ENCODE data around the gene SLC10A3. TPM values are rescaled to one million over a fixed set of nuclear protein-coding genes. Genes with fewer than 3 reads are reported as not detected.

The SLC10A3 gene
- total RNA-seq, 8 experiments from 2014 or later = 5.2 to 20.3 (median 9.8) TPM

GRCh38 chrX:154463611-154464220 lies 26.7 kb downstream of the SLC10A3 start:
- no peak for ATAC-seq (replicated peaks in 6 of 8)
- no peak overlapping the region for H3K27ac ChIP-seq
- in situ Hi-C loops (cut with MboI; ENCODE audit: low pct_unique_long_range_greater_than_20kb in 2 of 9, low sequenced_read_pairs in 9 of 9, unreplicated experiment in 9 of 9) = no loop called here
- 90% methylated on average over 6 of the region's 36 CpGs; no CpG with 5 or more reads in 9 of the 10 experiments for WGBS, 10 experiments
- peaks cover 7% of the 10 kb centered on the region in 2 donors for H3K4me1 ChIP-seq (replicated peaks in 1 of 2)
- no peak overlapping the region for H3K4me3 ChIP-seq

GRCh38 chrX:154462396-154462795 lies 28.0 kb downstream of the SLC10A3 start:
- no CpG with 5 or more reads among the region's 8 CpGs for WGBS, 10 experiments
- peaks cover 7% of the 10 kb centered on the region in 2 donors for H3K4me1 ChIP-seq (replicated peaks in 1 of 2)
- in situ Hi-C loops (cut with MboI; ENCODE audit: low pct_unique_long_range_greater_than_20kb in 2 of 9, low sequenced_read_pairs in 9 of 9, unreplicated experiment in 9 of 9) = no loop called here
- H3K27ac ChIP-seq = no peak overlapping the region
- no peak overlapping the region for H3K4me3 ChIP-seq
- ATAC-seq (replicated peaks in 6 of 8) = no peak

- in situ Hi-C loops (cut with MboI; ENCODE audit: low pct_unique_long_range_greater_than_20kb in 2 of 9, low sequenced_read_pairs in 9 of 9, unreplicated experiment in 9 of 9) = no loop called here
- 72% methylated on average over 9 of the region's 26 CpGs; no CpG with 5 or more reads in 9 of the 10 experiments for WGBS, 10 experiments
- Histone ChIP-seq H3K4me1 (replicated peaks in 1 of 2) (peaks cover 7% of the 10 kb centered on the region in 2 donors), H3K4me3 (peak overlapping the region; percentile 76 to 90 (median 87)), H3K27ac (peak overlapping the region; percentile 97 to 98)
- ATAC-seq (replicated peaks in 6 of 8) = no peak
These were observed 30.1 kb downstream of the SLC10A3 start for GRCh38 chrX:154460326-154460725.

- H3K27ac ChIP-seq = peak overlapping the region; percentile 97 to 98
- in situ Hi-C loops (cut with MboI; ENCODE audit: low pct_unique_long_range_greater_than_20kb in 2 of 9, low sequenced_read_pairs in 9 of 9, unreplicated experiment in 9 of 9) = no loop called here
- ATAC-seq (replicated peaks in 6 of 8) = peak; percentile 15 to 66 (median 58)
These were observed 30.6 kb downstream of the SLC10A3 start for GRCh38 chrX:154459832-154460231.

GRCh38 chrX:154458954-154459778 lies 31.3 kb downstream of the SLC10A3 start:
- peak; percentile 30 to 58 (median 48) for ATAC-seq (replicated peaks in 6 of 8)

More at GRCh38 chrX:154459832-154460231, 30.6 kb downstream of the SLC10A3 start:
- peaks cover 7% of the 10 kb centered on the region in 2 donors for H3K4me1 ChIP-seq (replicated peaks in 1 of 2)
- WGBS, 10 experiments = no CpG with 5 or more reads among the region's 14 CpGs
- peak overlapping the region; percentile 76 to 90 (median 87) for H3K4me3 ChIP-seq

GRCh38 chrX:154458116-154458953 lies 32.1 kb downstream of the SLC10A3 start, which contains the start of gene PLXNA3:
TSS of gene PLXNA3 (plus strand) at chrX:154458281. CDS start at chrX:154460184, 1,903 bp downstream.
- H3K27ac ChIP-seq = peak within 1 kb of the TSS; percentile 97 to 98
- H3K4me3 ChIP-seq = peak within 1 kb of the TSS; percentile 76 to 90 (median 87)
- in situ Hi-C loops (cut with MboI; ENCODE audit: low pct_unique_long_range_greater_than_20kb in 2 of 9, low sequenced_read_pairs in 9 of 9, unreplicated experiment in 9 of 9) = no loop called here
- H3K4me1 ChIP-seq (replicated peaks in 1 of 2) = peaks cover 7% of the 10 kb centered on the region in 2 donors
- peak; percentile 66 to 83 (median 70) for ATAC-seq (replicated peaks in 6 of 8)
- WGBS, 10 experiments = no CpG with 5 or more reads among the region's 88 CpGs

More at GRCh38 chrX:154458954-154459778, 31.3 kb downstream of the SLC10A3 start:
- H3K4me3 ChIP-seq = peak overlapping the region; percentile 76 to 90 (median 87)
- in situ Hi-C loops (cut with MboI; ENCODE audit: low pct_unique_long_range_greater_than_20kb in 2 of 9, low sequenced_read_pairs in 9 of 9, unreplicated experiment in 9 of 9) = no loop called here
- peaks cover 7% of the 10 kb centered on the region in 2 donors for H3K4me1 ChIP-seq (replicated peaks in 1 of 2)
- 0 to 24% methylated on average over 1 to 3 of the region's 15 CpGs; no CpG with 5 or more reads in 8 of the 10 experiments for WGBS, 10 experiments
- H3K27ac ChIP-seq = peak overlapping the region; percentile 97 to 98

GRCh38 chrX:154457491-154458115 lies 32.8 kb downstream of the SLC10A3 start:
- in situ Hi-C loops (cut with MboI; ENCODE audit: low pct_unique_long_range_greater_than_20kb in 2 of 9, low sequenced_read_pairs in 9 of 9, unreplicated experiment in 9 of 9) = no loop called here
- Histone ChIP-seq H3K4me1 (replicated peaks in 1 of 2) (peaks cover 7% of the 10 kb centered on the region in 2 donors), H3K4me3 (peak overlapping the region; percentile 76 to 90 (median 87)), H3K27ac (peak overlapping the region; percentile 97 to 98)
- ATAC-seq (replicated peaks in 6 of 8) = peak; percentile 27 to 55 (median 42)
- 33 to 52% (median 38%) methylated on average over 3 to 7 of the region's 65 CpGs; no CpG with 5 or more reads in 7 of the 10 experiments for whole genome bisulfite sequencing, 10 experiments

GRCh38 chrX:154452823-154453222 lies 37.6 kb downstream of the SLC10A3 start:
- H3K27ac ChIP-seq = no peak overlapping the region
- WGBS, 10 experiments = 88 to 100% (median 100%) methylated on average over 2 to 5 of the region's 9 CpGs; no CpG with 5 or more reads in 6 of the 10 experiments
- no peak overlapping the region for H3K4me3 ChIP-seq
- no peaks in the 10 kb centered on the region for H3K4me1 ChIP-seq (replicated peaks in 1 of 2)
- in situ Hi-C loops (cut with MboI; ENCODE audit: low pct_unique_long_range_greater_than_20kb in 2 of 9, low sequenced_read_pairs in 9 of 9, unreplicated experiment in 9 of 9) = no loop called here
- ATAC-seq (replicated peaks in 6 of 8) = no peak

- in situ Hi-C loops (cut with MboI; ENCODE audit: low pct_unique_long_range_greater_than_20kb in 2 of 9, low sequenced_read_pairs in 9 of 9, unreplicated experiment in 9 of 9) = no loop called here
- no peak overlapping the region for H3K27ac ChIP-seq
These were observed 40.1 kb downstream of the SLC10A3 start for GRCh38 chrX:154450312-154450711.

GRCh38 chrX:154449618-154450017 lies 40.8 kb downstream of the SLC10A3 start:
- 69% methylated on average over 3 of the region's 18 CpGs; no CpG with 5 or more reads in 9 of the 10 experiments for WGBS, 10 experiments
- Histone ChIP-seq H3K4me1 (replicated peaks in 1 of 2) (peaks cover 0 to 6% of the 10 kb centered on the region in 2 donors), H3K4me3 (no peak overlapping the region), H3K27ac (no peak overlapping the region)
- in situ Hi-C loops (cut with MboI; ENCODE audit: low pct_unique_long_range_greater_than_20kb in 2 of 9, low sequenced_read_pairs in 9 of 9, unreplicated experiment in 9 of 9) = no loop called here
- ATAC-seq (replicated peaks in 6 of 8) = no peak

More at GRCh38 chrX:154450312-154450711, 40.1 kb downstream of the SLC10A3 start:
- 67 to 80% (median 70%) methylated on average over 2 to 11 of the region's 17 CpGs; no CpG with 5 or more reads in 6 of the 10 experiments for WGBS, 10 experiments
- Histone ChIP-seq H3K4me1 (replicated peaks in 1 of 2) (no peaks in the 10 kb centered on the region), H3K4me3 (no peak overlapping the region)
- no peak for ATAC-seq (replicated peaks in 6 of 8)

GRCh38 chrX:154448484-154448883 lies 41.9 kb downstream of the SLC10A3 start:
- Histone ChIP-seq H3K4me1 (replicated peaks in 1 of 2) (peaks cover under 1 to 6% of the 10 kb centered on the region in 2 donors), H3K4me3 (no peak overlapping the region), H3K27ac (no peak overlapping the region)
- in situ Hi-C loops (cut with MboI; ENCODE audit: low pct_unique_long_range_greater_than_20kb in 2 of 9, low sequenced_read_pairs in 9 of 9, unreplicated experiment in 9 of 9) = no loop called here
- ATAC-seq (replicated peaks in 6 of 8) = no peak
- WGBS, 10 experiments = 34 to 80% methylated on average over 1 to 4 of the region's 14 CpGs; no CpG with 5 or more reads in 8 of the 10 experiments

- no peak for ATAC-seq (replicated peaks in 6 of 8)
- H3K27ac ChIP-seq = no peak overlapping the region
- in situ Hi-C loops (cut with MboI; ENCODE audit: low pct_unique_long_range_greater_than_20kb in 2 of 9, low sequenced_read_pairs in 9 of 9, unreplicated experiment in 9 of 9) = no loop called here
- no peak overlapping the region for H3K4me3 ChIP-seq
- H3K4me1 ChIP-seq (replicated peaks in 1 of 2) = peaks cover 5 to 9% of the 10 kb centered on the region in 2 donors
- 70 to 100% methylated on average over 2 of the region's 12 CpGs; no CpG with 5 or more reads in 8 of the 10 experiments for WGBS, 10 experiments
These were observed 44.0 kb downstream of the SLC10A3 start for GRCh38 chrX:154446430-154446829.

Data from motor neuron (in vitro differentiated cells).